Measurements from ENCODE around the gene CENPQ. TPM values are rescaled to one million over a fixed set of nuclear protein-coding genes. Genes with fewer than 3 reads are reported as not detected.

The CENPQ gene
- total RNA-seq, 4 donors from 2014 or later = 2.5 to 4.3 (median 2.8) TPM

- 96 to 97% methylated on average over 3 of the region's 3 CpGs for WGBS, 2 donors
- no peak overlapping the region for H3K4me3 ChIP-seq (ENCODE audit: low read depth, poor library complexity, severe bottlenecking)
- DNase-seq (ENCODE audit: low spot score in 2 of 2) = no peak
- no peak for TF ChIP-seq POLR2A (IDR thresholded peaks at IDR 0.05)
- TF ChIP-seq, protein P1, sequence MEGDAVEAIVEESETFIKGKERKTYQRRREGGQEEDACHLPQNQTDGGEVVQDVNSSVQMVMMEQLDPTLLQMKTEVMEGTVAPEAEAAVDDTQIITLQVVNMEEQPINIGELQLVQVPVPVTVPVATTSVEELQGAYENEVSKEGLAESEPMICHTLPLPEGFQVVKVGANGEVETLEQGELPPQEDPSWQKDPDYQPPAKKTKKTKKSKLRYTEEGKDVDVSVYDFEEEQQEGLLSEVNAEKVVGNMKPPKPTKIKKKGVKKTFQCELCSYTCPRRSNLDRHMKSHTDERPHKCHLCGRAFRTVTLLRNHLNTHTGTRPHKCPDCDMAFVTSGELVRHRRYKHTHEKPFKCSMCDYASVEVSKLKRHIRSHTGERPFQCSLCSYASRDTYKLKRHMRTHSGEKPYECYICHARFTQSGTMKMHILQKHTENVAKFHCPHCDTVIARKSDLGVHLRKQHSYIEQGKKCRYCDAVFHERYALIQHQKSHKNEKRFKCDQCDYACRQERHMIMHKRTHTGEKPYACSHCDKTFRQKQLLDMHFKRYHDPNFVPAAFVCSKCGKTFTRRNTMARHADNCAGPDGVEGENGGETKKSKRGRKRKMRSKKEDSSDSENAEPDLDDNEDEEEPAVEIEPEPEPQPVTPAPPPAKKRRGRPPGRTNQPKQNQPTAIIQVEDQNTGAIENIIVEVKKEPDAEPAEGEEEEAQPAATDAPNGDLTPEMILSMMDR (IDR thresholded peaks at IDR 0.05) = no peak
- intact Hi-C loops (cut with DNase I; ENCODE audit: low total_unique reads) = loop anchor here (5.0 kb wide), 1 partner anchor 73 kb away; no protein-coding TSS in a partner anchor
Observed at GRCh38 chr6:49539102-49539501, 75.9 kb downstream of the CENPQ start.

DNA sequence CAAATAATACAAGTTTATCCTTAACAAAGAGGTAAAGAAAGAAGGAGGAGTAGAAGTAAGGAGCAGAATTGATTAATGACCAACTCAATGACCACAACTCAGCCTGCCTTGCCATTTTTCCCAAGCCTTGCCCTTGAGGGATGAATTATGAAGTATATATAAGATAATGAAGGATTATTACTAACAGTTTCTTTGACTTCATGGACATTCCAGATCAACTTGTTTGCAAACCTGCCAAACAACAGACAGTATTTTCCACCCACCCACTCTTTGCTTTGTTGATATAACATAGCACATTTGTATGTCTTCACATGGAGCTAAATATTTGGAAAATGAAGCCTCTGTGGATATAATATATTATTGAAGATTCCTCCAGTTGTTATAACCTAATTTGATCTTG is 77.4 kb downstream of the CENPQ start:
- TF ChIP-seq POLR2A (IDR thresholded peaks at IDR 0.05) = no peak
- TF ChIP-seq, protein P1 (IDR thresholded peaks at IDR 0.05) = no peak
- DNase-seq (ENCODE audit: low spot score in 2 of 2) = no peak
- intact Hi-C loops (cut with DNase I; ENCODE audit: low total_unique reads) = no loop called here
- no peak overlapping the region for H3K4me3 ChIP-seq (ENCODE audit: low read depth, poor library complexity, severe bottlenecking)

DNA sequence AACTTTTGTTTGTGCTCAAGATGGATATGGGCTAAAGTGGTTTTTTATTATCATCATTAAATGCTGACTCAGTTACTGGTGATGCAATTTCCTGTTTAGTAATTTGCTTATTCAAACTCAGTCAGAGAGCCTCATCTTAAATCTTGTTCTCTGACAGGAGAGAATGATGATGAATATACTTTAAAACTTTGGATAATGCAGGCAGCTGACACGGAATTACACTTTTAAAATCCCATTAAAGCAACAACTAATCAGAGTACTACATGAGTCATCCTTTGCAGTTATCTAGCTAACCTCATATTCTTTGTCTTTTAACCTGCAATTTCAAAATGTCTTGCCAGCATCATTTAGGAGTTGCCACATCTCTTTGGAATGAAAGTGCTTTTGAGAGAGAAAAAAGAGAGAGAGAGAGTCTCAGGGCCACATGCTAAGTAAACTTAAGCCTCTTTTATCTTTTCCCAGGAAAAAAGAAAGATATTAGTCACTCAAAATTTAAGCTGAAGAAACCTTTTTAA is 78.1 kb downstream of the CENPQ start:
- no peak overlapping the region for H3K4me3 ChIP-seq (ENCODE audit: low read depth, poor library complexity, severe bottlenecking)
- intact Hi-C loops (cut with DNase I; ENCODE audit: low total_unique reads) = no loop called here
- WGBS, 2 donors = 25 to 28% methylated on average over 1 of the region's 1 CpG
- DNase-seq (ENCODE audit: low spot score in 2 of 2) = no peak
- no peak for TF ChIP-seq POLR2A (IDR thresholded peaks at IDR 0.05)
- TF ChIP-seq, protein P1 (IDR thresholded peaks at IDR 0.05) = no peak

DNA sequence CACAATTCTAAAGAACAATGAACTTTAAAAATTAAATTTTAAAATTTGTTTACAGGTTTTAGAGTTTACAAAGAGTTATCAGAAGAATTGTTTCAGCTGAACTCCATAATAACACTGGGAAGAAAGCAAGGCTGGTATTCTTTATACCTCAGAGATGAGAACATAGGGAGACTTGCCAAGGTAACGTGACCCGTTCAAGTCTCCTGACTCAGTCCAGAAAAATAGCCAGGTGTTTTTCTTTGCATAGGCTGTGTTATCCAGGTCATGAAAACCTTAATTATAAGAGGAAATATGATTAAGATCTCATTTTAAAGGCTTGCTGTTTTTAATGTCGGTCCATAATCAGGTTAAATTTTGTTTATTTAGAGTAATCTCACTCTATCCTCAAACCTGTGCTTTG is 78.8 kb downstream of the CENPQ start:
- DNase-seq (ENCODE audit: low spot score in 2 of 2) = no peak
- TF ChIP-seq, protein P1 (IDR thresholded peaks at IDR 0.05) = no peak
- TF ChIP-seq POLR2A (IDR thresholded peaks at IDR 0.05) = no peak

More for the DNA sequence above, 78.8 kb downstream of the CENPQ start:
- intact Hi-C loops (cut with DNase I; ENCODE audit: low total_unique reads) = no loop called here
- 58 to 61% methylated on average over 3 of the region's 3 CpGs for WGBS, 2 donors
- no peak overlapping the region for H3K4me3 ChIP-seq (ENCODE audit: low read depth, poor library complexity, severe bottlenecking)

Other genes with a start within 250 kb of the CENPQ start
- gene MMUT, start 117 bp upstream of the CENPQ start, total RNA-seq = 10 to 100 TPM; 14.9 to 16.9 (median 15.9) TPM
- gene GLYATL3, start 36.6 kb downstream of the CENPQ start, total RNA-seq = not detected
- 10 to 100 TPM in 2 of 4 donors, 1 to 10 TPM in 2; 4.2 to 25.6 (median 9.5) TPM for gene C6orf141, start 87.3 kb downstream of the CENPQ start, total RNA-seq
- not detected for gene RHAG, start 173.5 kb downstream of the CENPQ start, total RNA-seq

Measured in lower leg skin (tissue), 4 donors.